ENCODE data around the gene HIC2. TPM values are rescaled to one million over a fixed set of nuclear protein-coding genes. Genes with fewer than 3 reads are reported as not detected.
"Not testable (repeated sequence)": the region's sequence is repeated elsewhere in the genome, so short reads cannot be mapped to it uniquely, and the experiment has no call there.

HIC2 gene
- total RNA-seq (1 to 10 TPM; 1.8 to 3.2 (median 2.3) TPM), polyA plus RNA-seq (1 to 10 TPM in 2 of 3 donors, under 1 TPM in 1; 0.94 to 2.2 (median 1.2) TPM)
- long read RNA-seq, donor 1 = 0 reads
- long read RNA-seq, donor 2, partial matches to known transcripts = 0 of 1 reads
- long read RNA-seq, donor 2, other reads (novel, unspliced or antisense) = 1 of 1 reads

- ATAC-seq (peak; percentile 98 to 99 (median 98)), DNase-seq (peak in 1 of 2 donors; percentile 10)
- intact Hi-C loops (cut with DNase I); H3K36me3 ChIP-seq (ENCODE audit: insufficient read depth in 1 of 2, low read depth in 1 of 2); H3K27ac ChIP-seq; H3K4me1 ChIP-seq; H3K9me3 ChIP-seq; H3K27me3 ChIP-seq (ENCODE audit: insufficient read depth in 3 of 3, low read length in 2 of 3): not testable (repeated sequence)
- peak within 1 kb of the TSS; percentile 61 for H3K4me3 ChIP-seq
- WGBS, 3 donors = 0 to 2% (median 1%) methylated on average over 4 to 33 of the region's 81 CpGs
These were observed at the start of gene HIC2 for GRCh38 chr22:21417227-21417746. Gene HIC2, plus strand, starts transcription at chr22:21417371. Its CDS starts 25,461 bp downstream, at chr22:21442832.

- H3K36me3 ChIP-seq (ENCODE audit: insufficient read depth in 1 of 2, low read depth in 1 of 2); H3K9me3 ChIP-seq; H3K27ac ChIP-seq; H3K27me3 ChIP-seq (ENCODE audit: insufficient read depth in 3 of 3, low read length in 2 of 3); ATAC-seq; H3K4me1 ChIP-seq; H3K4me3 ChIP-seq; intact Hi-C loops (cut with DNase I): not testable (repeated sequence)
- peak in 1 of 2 donors; percentile 28 for DNase-seq
- 93 to 95% (median 94%) methylated on average over 2 to 3 of the region's 12 CpGs for WGBS, 3 donors
These were observed 48.4 kb upstream of the HIC2 start for GRCh38 chr22:21368603-21369310.

GRCh38 chr22:21375880-21376279 lies 41.3 kb upstream of the HIC2 start:
- H3K27me3 ChIP-seq (ENCODE audit: insufficient read depth in 3 of 3, low read length in 2 of 3); H3K4me1 ChIP-seq; DNase-seq; H3K36me3 ChIP-seq (ENCODE audit: insufficient read depth in 1 of 2, low read depth in 1 of 2); H3K9me3 ChIP-seq; H3K4me3 ChIP-seq; intact Hi-C loops (cut with DNase I); ATAC-seq; H3K27ac ChIP-seq: not testable (repeated sequence)
- no CpG with 5 or more reads among the region's 4 CpGs for WGBS, 3 donors

GRCh38 chr22:21383701-21384467 lies 33.3 kb upstream of the HIC2 start, which contains the start of gene RIMBP3B:
Gene RIMBP3B, plus strand, starts transcription at chr22:21383751. Its CDS starts 108 bp downstream, at chr22:21383859.
- DNase-seq; H3K9me3 ChIP-seq; H3K27ac ChIP-seq; H3K27me3 ChIP-seq (ENCODE audit: insufficient read depth in 3 of 3, low read length in 2 of 3); H3K36me3 ChIP-seq (ENCODE audit: insufficient read depth in 1 of 2, low read depth in 1 of 2); H3K4me3 ChIP-seq; H3K4me1 ChIP-seq; intact Hi-C loops (cut with DNase I): not testable (repeated sequence)
- no CpG with 5 or more reads among the region's 91 CpGs for WGBS, 3 donors
- ATAC-seq = peak; percentile 83 to 96 (median 90)

GRCh38 chr22:21384468-21385357 lies 32.5 kb upstream of the HIC2 start:
- H3K4me3 ChIP-seq; intact Hi-C loops (cut with DNase I); H3K9me3 ChIP-seq; H3K36me3 ChIP-seq (ENCODE audit: insufficient read depth in 1 of 2, low read depth in 1 of 2); H3K4me1 ChIP-seq; DNase-seq; H3K27me3 ChIP-seq (ENCODE audit: insufficient read depth in 3 of 3, low read length in 2 of 3); H3K27ac ChIP-seq: not testable (repeated sequence)
- WGBS, 3 donors = no CpG with 5 or more reads among the region's 79 CpGs
- ATAC-seq = peak; percentile 6 to 54 (median 22)

- DNase-seq; H3K27ac ChIP-seq; H3K27me3 ChIP-seq (ENCODE audit: insufficient read depth in 3 of 3, low read length in 2 of 3); H3K4me3 ChIP-seq; H3K36me3 ChIP-seq (ENCODE audit: insufficient read depth in 1 of 2, low read depth in 1 of 2); H3K4me1 ChIP-seq; ATAC-seq; H3K9me3 ChIP-seq; intact Hi-C loops (cut with DNase I): not testable (repeated sequence)
- WGBS, 3 donors = no CpG with 5 or more reads among the region's 7 CpGs
These were observed 27.7 kb upstream of the HIC2 start for GRCh38 chr22:21389480-21389879.

GRCh38 chr22:21390013-21390412 lies 27.2 kb upstream of the HIC2 start:
- intact Hi-C loops (cut with DNase I); H3K4me3 ChIP-seq; H3K27ac ChIP-seq; H3K27me3 ChIP-seq (ENCODE audit: insufficient read depth in 3 of 3, low read length in 2 of 3); H3K36me3 ChIP-seq (ENCODE audit: insufficient read depth in 1 of 2, low read depth in 1 of 2); ATAC-seq; H3K4me1 ChIP-seq; DNase-seq; H3K9me3 ChIP-seq: not testable (repeated sequence)
- no CpG with 5 or more reads among the region's 9 CpGs for WGBS, 3 donors

GRCh38 chr22:21394613-21395012 lies 22.6 kb upstream of the HIC2 start:
- ATAC-seq; DNase-seq; H3K4me1 ChIP-seq; intact Hi-C loops (cut with DNase I); H3K27me3 ChIP-seq (ENCODE audit: insufficient read depth in 3 of 3, low read length in 2 of 3); H3K27ac ChIP-seq; H3K36me3 ChIP-seq (ENCODE audit: insufficient read depth in 1 of 2, low read depth in 1 of 2); H3K9me3 ChIP-seq; H3K4me3 ChIP-seq: not testable (repeated sequence)
- WGBS, 3 donors = no CpG with 5 or more reads among the region's 7 CpGs

- H3K27me3 ChIP-seq (ENCODE audit: insufficient read depth in 3 of 3, low read length in 2 of 3); H3K27ac ChIP-seq; H3K4me3 ChIP-seq; DNase-seq; ATAC-seq; H3K4me1 ChIP-seq; H3K36me3 ChIP-seq (ENCODE audit: insufficient read depth in 1 of 2, low read depth in 1 of 2); intact Hi-C loops (cut with DNase I); H3K9me3 ChIP-seq: not testable (repeated sequence)
- WGBS, 3 donors = no CpG with 5 or more reads among the region's 21 CpGs
These were observed 15.8 kb upstream of the HIC2 start for GRCh38 chr22:21401197-21401969.

GRCh38 chr22:21402763-21403314 lies 14.3 kb upstream of the HIC2 start:
- H3K27ac ChIP-seq; H3K4me1 ChIP-seq; H3K4me3 ChIP-seq; H3K9me3 ChIP-seq; ATAC-seq; H3K36me3 ChIP-seq (ENCODE audit: insufficient read depth in 1 of 2, low read depth in 1 of 2); intact Hi-C loops (cut with DNase I); H3K27me3 ChIP-seq (ENCODE audit: insufficient read depth in 3 of 3, low read length in 2 of 3): not testable (repeated sequence)
- DNase-seq = peak in 1 of 2 donors; percentile 20
- 100% methylated on average over 1 of the region's 5 CpGs for WGBS, 3 donors

Measured in psoas muscle (tissue), 8 donors.